ENCODE measurements around the gene TFF2. TPM values are rescaled to one million over a fixed set of nuclear protein-coding genes. Genes with fewer than 3 reads are reported as not detected.

The TFF2 gene
- total and polyA plus RNA-seq, 2 experiments from 2014 or later = not detected

DNA sequence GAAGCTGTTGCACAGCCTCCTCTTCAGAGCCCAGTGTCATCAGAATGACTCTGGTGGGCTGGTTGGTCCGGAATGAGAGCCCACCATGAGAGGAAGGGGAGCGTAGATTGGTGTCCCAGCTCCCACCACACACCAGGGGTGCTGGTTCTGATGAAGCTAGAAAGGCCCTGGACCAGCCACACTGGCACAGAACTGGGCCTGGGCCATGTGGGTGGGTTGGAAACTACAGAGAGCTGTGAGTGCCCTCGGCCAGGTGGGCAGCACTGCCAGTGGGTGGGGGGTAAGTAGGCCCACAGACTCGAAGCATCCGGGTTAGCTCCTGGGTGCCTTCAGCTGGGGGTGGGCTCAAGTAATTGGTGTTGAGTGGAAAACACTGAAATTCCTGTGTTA, 27.2 kb upstream of the TFF2 start:
- H3K9me3 ChIP-seq (ENCODE audit: low read depth) = no peaks in the 10 kb centered on the region
- DNase-seq (ENCODE audit: low read depth in 1 of 2, low spot score in 1 of 2) = no peak
- H3K27me3 ChIP-seq = peaks cover 16% of the 10 kb centered on the region
- no peak overlapping the region for H3K27ac ChIP-seq
- no peak overlapping the region for H3K4me3 ChIP-seq
- TF ChIP-seq, protein P1, sequence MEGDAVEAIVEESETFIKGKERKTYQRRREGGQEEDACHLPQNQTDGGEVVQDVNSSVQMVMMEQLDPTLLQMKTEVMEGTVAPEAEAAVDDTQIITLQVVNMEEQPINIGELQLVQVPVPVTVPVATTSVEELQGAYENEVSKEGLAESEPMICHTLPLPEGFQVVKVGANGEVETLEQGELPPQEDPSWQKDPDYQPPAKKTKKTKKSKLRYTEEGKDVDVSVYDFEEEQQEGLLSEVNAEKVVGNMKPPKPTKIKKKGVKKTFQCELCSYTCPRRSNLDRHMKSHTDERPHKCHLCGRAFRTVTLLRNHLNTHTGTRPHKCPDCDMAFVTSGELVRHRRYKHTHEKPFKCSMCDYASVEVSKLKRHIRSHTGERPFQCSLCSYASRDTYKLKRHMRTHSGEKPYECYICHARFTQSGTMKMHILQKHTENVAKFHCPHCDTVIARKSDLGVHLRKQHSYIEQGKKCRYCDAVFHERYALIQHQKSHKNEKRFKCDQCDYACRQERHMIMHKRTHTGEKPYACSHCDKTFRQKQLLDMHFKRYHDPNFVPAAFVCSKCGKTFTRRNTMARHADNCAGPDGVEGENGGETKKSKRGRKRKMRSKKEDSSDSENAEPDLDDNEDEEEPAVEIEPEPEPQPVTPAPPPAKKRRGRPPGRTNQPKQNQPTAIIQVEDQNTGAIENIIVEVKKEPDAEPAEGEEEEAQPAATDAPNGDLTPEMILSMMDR (IDR thresholded peaks at IDR 0.05; ENCODE audit: low read depth, low read length) = no peak
- H3K4me1 ChIP-seq (ENCODE audit: low read depth) = no peaks in the 10 kb centered on the region
- H3K36me3 ChIP-seq = no peaks in the 10 kb centered on the region

DNA sequence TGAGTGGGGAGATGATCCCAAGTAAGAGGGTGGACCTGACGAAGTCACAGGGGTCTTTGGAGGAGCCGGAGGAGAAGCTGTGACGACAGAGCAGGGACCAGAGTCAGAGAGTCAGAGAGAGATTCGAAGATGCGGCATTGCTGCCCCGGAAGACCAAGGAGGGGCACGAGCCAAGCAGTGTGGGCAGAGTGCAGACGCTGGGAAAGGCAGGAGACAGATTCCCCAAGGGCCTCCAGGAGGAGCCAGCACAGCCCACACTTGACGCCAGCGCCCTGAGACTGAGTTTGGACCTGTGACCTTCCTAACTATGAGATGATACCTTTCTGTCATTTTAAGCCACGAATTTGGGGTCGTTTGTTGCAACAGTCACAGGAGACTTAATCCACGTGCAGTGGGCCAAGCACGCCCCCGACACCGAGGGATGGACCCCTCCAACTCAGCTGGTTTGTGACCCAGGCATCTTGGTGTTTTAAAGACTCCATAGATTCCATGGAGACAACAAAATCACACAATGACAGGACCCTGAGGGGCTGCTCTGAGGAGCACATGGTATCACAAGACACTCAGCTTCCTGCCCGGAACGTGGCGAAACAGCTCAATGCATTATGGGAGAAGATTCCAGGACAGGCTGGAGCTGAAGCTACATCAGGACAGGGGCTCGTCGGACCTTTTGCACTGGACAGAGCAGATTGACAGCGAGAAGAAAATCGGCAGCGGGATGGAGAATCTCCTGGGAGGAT, 26.6 kb upstream of the TFF2 start:
- no peak for DNase-seq (ENCODE audit: low read depth in 1 of 2, low spot score in 1 of 2)
- H3K27me3 ChIP-seq = peaks cover 16% of the 10 kb centered on the region
- H3K4me1 ChIP-seq (ENCODE audit: low read depth) = no peaks in the 10 kb centered on the region
- no peaks in the 10 kb centered on the region for H3K36me3 ChIP-seq
- H3K9me3 ChIP-seq (ENCODE audit: low read depth) = no peaks in the 10 kb centered on the region
- no peak overlapping the region for H3K27ac ChIP-seq
- TF ChIP-seq, protein P1 (IDR thresholded peaks at IDR 0.05; ENCODE audit: low read depth, low read length) = no peak
- no peak overlapping the region for H3K4me3 ChIP-seq

DNA sequence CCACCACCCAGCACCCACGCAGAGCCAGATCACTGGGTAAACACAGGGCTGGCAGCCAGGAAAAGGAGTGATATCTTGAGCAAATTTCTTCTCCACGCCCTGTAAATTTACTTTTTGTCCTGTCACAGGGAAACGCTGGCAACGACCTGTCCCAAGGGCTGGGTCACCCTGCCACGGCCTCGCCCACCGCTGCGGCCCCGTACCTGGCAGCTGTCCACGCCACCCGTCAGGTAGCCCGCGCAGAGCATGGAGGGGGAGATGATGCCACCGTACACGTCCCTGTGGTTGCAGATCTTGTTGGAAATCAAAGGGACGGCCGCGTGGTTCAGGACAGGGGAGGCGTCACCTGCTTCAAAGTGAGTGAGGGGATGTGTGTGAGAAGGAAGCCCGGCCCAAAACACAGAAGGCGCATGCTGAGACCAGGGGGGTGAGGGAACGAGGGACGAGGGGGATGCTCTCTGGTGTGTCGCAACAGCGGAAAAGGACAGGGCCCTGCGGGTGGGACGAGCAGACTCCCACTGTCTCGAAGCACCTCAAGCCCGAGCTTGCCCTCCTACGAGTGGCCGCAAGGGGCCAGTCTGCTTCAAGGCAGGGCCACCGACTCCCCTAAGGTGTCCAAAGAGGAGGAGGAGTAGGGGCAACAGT, 25.7 kb upstream of the TFF2 start:
- Histone ChIP-seq H3K4me1 (ENCODE audit: low read depth) (no peaks in the 10 kb centered on the region), H3K36me3 (no peaks in the 10 kb centered on the region), H3K4me3 (no peak overlapping the region), H3K27me3 (peaks cover 16% of the 10 kb centered on the region), H3K27ac (no peak overlapping the region), H3K9me3 (ENCODE audit: low read depth) (no peaks in the 10 kb centered on the region)
- TF ChIP-seq, protein P1 (IDR thresholded peaks at IDR 0.05; ENCODE audit: low read depth, low read length) = no peak
- no peak for DNase-seq (ENCODE audit: low read depth in 1 of 2, low spot score in 1 of 2)

GRCh38 chr21:42375966-42376337, 25.2 kb upstream of the TFF2 start:
- H3K27ac ChIP-seq = no peak overlapping the region
- no peaks in the 10 kb centered on the region for H3K36me3 ChIP-seq
- no peak for DNase-seq (ENCODE audit: low read depth in 1 of 2, low spot score in 1 of 2)
- no peaks in the 10 kb centered on the region for H3K9me3 ChIP-seq (ENCODE audit: low read depth)
- H3K27me3 ChIP-seq = peaks cover 16% of the 10 kb centered on the region
- no peaks in the 10 kb centered on the region for H3K4me1 ChIP-seq (ENCODE audit: low read depth)
- TF ChIP-seq, protein P1 (IDR thresholded peaks at IDR 0.05; ENCODE audit: low read depth, low read length) = no peak
- no peak overlapping the region for H3K4me3 ChIP-seq

- Histone ChIP-seq H3K27ac (no peak overlapping the region), H3K27me3 (peaks cover 16% of the 10 kb centered on the region), H3K36me3 (no peaks in the 10 kb centered on the region), H3K4me3 (no peak overlapping the region), H3K4me1 (ENCODE audit: low read depth) (no peaks in the 10 kb centered on the region), H3K9me3 (ENCODE audit: low read depth) (no peaks in the 10 kb centered on the region)
- TF ChIP-seq, protein P1 (IDR thresholded peaks at IDR 0.05; ENCODE audit: low read depth, low read length) = no peak
- DNase-seq (ENCODE audit: low read depth in 1 of 2, low spot score in 1 of 2) = no peak
Observed at GRCh38 chr21:42375506-42375905, 24.7 kb upstream of the TFF2 start.
